Spleen (tissue), 11 donors: ENCODE measurements around the gene NUSAP1. TPM values are rescaled to one million over a fixed set of nuclear protein-coding genes. Genes with fewer than 3 reads are reported as not detected.

Source experiments
- DNase-seq: peaks from one replicate; pipeline ENCODE4 v3.0.0-alpha.2; 2020
- H3K27ac ChIP-seq, 8 donors: fragments of 200-600 bp; sonication (generic) in 7 of 8; 1 replicate in 4 of 8; 2 replicates in 4 of 8; pipeline versions ENCODE4 v1.5.0 to v1.8.0; 2016 to 2021; ENCODE audit warnings: inconsistent platforms in 4 of 8, mild to moderate bottlenecking in 4 of 8, moderate library complexity in 1 of 8
- H3K27me3 ChIP-seq, 7 donors: fragments of 200-600 bp; sonication (generic) in 6 of 7; replicated peaks in 1 of 7; 1 replicate in 4 of 7; 2 replicates in 3 of 7; pipeline versions ENCODE4 v1.5.0 to v1.8.0; 2016 to 2021; ENCODE audit warnings: inconsistent platforms in 3 of 7, mild to moderate bottlenecking in 1 of 7
- H3K36me3 ChIP-seq, 6 donors: fragments of 200-600 bp; sonication (generic) in 5 of 6; 1 replicate in 4 of 6; 2 replicates in 2 of 6; pipeline versions ENCODE4 v1.5.0 to v1.8.0; 2016 to 2021; ENCODE audit warnings: inconsistent platforms in 2 of 6
- H3K4me1 ChIP-seq, 6 donors: fragments of 200-600 bp; sonication (generic) in 5 of 6; 1 replicate in 3 of 6; 2 replicates in 3 of 6; pipeline versions ENCODE4 v1.5.0 to v1.8.0; 2016 to 2021; ENCODE audit warnings: inconsistent platforms in 3 of 6
- H3K4me3 ChIP-seq, 8 donors: fragments of 200-600 bp; sonication (generic) in 7 of 8; 1 replicate in 4 of 8; 2 replicates in 4 of 8; pipeline versions ENCODE4 v1.5.0 to v1.8.0; 2016 to 2021; ENCODE audit warnings: inconsistent platforms in 4 of 8, mild to moderate bottlenecking in 4 of 8, moderate library complexity in 2 of 8
- H3K9me3 ChIP-seq, 8 donors: fragments of 200-600 bp; sonication (generic) in 7 of 8; 1 replicate in 4 of 8; 2 replicates in 4 of 8; pipeline versions ENCODE4 v1.5.0 to v1.8.0; 2016 to 2021; ENCODE audit warnings: inconsistent platforms in 4 of 8
- POLR2A ChIP-seq, 3 donors: fragments of 450-650 bp; IDR thresholded peaks; one replicate each; pipeline ENCODE4 v1.5.1; 2017; ENCODE audit warnings: antibody characterized with exemption in 3 of 3, mild to moderate bottlenecking in 1 of 3
- POLR2AphosphoS5 ChIP-seq, 3 donors: sonication (generic); formaldehyde crosslinking; IDR thresholded peaks; one replicate each; pipeline ENCODE4 v1.5.1; 2017; ENCODE audit warnings: antibody characterized with exemption in 3 of 3
- WGBS, 5 donors: extraction: QIAGEN DNeasy Blood & Tissue Kit in 3 of 5; methylation state at CpG; one replicate each; pipeline versions ENCODE4 v1.1.5 to v1.1.7; 2013 to 2018; 5-methylcytosine and 5-hydroxymethylcytosine counted together
- intact Hi-C: fragments of 100-400 bp; cut with DNase I; formaldehyde crosslinking; loops from one replicate; pipeline ENCODE4 v1.15.0; 2023; ENCODE audit warnings: low total_unique reads
- polyA plus RNA-seq, 3 donors: library from polyadenylated mRNA; stranded (reverse); fragments of 200-250 nt; gene quantifications; one replicate each; pipeline ENCODE4 v1.2.1, GENCODE V29; 2013
- total RNA-seq, 7 donors: library from RNA; depleted of rRNA in 3 of 7; stranded (reverse); fragments of >200 nt in 3 of 7; fragmentation: NEBNext Ultra II Directional in 4 of 7; extraction: Animal tissue kit (Norgen Biotek cat#: 25700) in 4 of 7; gene quantifications; one replicate each; pipeline versions ENCODE4 v1.1.0 to v1.2.1, GENCODE V29; 2016 to 2021
- TF ChIP-seq, protein P1 (sequence below), 11 experiments: fragments of 200-600 bp in 7 of 11; fragments of 450-650 bp in 4 of 11; sonication (generic) in 4 of 11; IDR thresholded peaks in 8 of 11; conservative IDR thresholded peaks in 3 of 11; 1 replicate in 7 of 11; 2 replicates in 4 of 11; pipeline versions ENCODE4 v1.4.0 to v1.8.0; 2016 to 2021; ENCODE audit warnings: antibody characterized with exemption in 11 of 11, inconsistent platforms in 4 of 11, mild to moderate bottlenecking in 1 of 11
- donor health status: healthy with polysubstance abuse.
- donor health status: DM: no; HTN: no; CAD: no; lungs with moderate emphysema.
- donor health status: DM: no; HTN: no; CAD: no.
- donor health status: Bipolar disorder and iron deficiency.
- donor health status: healthy.
- donor health status: DM: no; HTN: no; CAD: no.
- donor health status: DM: yes; HTN: yes; CAD: no.

The NUSAP1 gene
- total and polyA plus RNA-seq, 10 donors, result 4.0 to 47.5 (median 17.3) TPM

DNA sequence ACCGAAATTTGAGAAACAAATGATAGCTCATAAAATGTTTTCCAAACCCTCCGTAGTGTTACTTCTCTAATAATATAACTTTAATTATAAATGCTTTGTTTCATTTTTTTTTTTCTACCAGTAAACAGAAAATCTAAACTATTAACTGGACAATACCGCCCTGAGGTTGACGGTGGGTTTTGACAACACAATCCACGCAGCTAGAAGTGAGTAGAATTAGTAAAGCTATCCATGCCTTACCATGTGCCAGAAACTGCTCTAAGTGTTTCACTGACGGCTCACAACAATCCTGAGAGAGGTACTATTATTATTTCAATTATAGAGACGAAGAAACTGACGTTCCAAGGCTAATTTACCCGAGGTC is 69.2 kb downstream of the NUSAP1 start:
- 7 to 11% (median 8%) methylated on average over 9 of the region's 9 CpGs for WGBS, 5 donors
- Histone ChIP-seq H3K36me3 (peaks cover 0 to 6% (median 0%) of the 10 kb centered on the region in 6 donors), H3K27ac (peak overlapping the region; percentile 88 to 96 (median 92)), H3K4me3 (peak overlapping the region; percentile 55 to 93 (median 71)), H3K4me1 (peaks cover 10 to 53% (median 22%) of the 10 kb centered on the region in 6 donors), H3K9me3 (no peaks in the 10 kb centered on the region), H3K27me3 (no peaks in the 10 kb centered on the region)
- TF ChIP-seq POLR2AphosphoS5 (IDR thresholded peaks at IDR 0.05), result no peak
- TF ChIP-seq, protein P1, sequence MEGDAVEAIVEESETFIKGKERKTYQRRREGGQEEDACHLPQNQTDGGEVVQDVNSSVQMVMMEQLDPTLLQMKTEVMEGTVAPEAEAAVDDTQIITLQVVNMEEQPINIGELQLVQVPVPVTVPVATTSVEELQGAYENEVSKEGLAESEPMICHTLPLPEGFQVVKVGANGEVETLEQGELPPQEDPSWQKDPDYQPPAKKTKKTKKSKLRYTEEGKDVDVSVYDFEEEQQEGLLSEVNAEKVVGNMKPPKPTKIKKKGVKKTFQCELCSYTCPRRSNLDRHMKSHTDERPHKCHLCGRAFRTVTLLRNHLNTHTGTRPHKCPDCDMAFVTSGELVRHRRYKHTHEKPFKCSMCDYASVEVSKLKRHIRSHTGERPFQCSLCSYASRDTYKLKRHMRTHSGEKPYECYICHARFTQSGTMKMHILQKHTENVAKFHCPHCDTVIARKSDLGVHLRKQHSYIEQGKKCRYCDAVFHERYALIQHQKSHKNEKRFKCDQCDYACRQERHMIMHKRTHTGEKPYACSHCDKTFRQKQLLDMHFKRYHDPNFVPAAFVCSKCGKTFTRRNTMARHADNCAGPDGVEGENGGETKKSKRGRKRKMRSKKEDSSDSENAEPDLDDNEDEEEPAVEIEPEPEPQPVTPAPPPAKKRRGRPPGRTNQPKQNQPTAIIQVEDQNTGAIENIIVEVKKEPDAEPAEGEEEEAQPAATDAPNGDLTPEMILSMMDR (IDR thresholded peaks at IDR 0.05 in 8 of 11, conservative IDR thresholded peaks at IDR 0.05 in 3 of 11), result no peak
- TF ChIP-seq POLR2A (IDR thresholded peaks at IDR 0.05), result no peak
- DNase-seq, result no peak
- intact Hi-C loops, result no loop called here

DNA sequence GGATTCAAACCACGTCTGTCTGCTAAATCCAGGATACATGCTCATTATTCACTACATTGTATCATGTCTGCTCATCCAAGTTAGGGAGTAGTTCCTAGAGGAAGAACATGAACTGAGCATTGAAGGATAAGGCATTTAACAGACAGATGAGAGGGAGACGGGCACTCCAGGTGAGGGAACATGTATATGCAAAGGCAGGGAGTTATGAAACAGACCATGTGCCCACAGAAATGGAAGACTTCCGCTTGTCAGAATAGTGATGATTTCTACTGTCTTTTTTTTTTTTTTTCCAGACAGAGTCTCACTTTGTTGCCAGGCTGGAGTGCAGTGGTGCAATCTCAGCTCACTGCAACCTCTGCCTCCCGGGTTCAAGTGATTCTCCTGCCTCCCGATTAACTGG is 74.7 kb downstream of the NUSAP1 start:
- TF ChIP-seq, protein P1 (IDR thresholded peaks at IDR 0.05 in 8 of 11, conservative IDR thresholded peaks at IDR 0.05 in 3 of 11), result no peak
- TF ChIP-seq POLR2A (IDR thresholded peaks at IDR 0.05) (no peak), POLR2AphosphoS5 (IDR thresholded peaks at IDR 0.05) (no peak)
- peak overlapping the region in 5 of 8 donors; percentile 43 to 91 (median 73) for H3K27ac ChIP-seq
- H3K9me3 ChIP-seq, result no peaks in the 10 kb centered on the region
- intact Hi-C loops, result no loop called here
- no peaks in the 10 kb centered on the region for H3K36me3 ChIP-seq
- peak overlapping the region in 1 of 8 donors; percentile 26 for H3K4me3 ChIP-seq
- 59 to 90% (median 77%) methylated on average over 5 of the region's 5 CpGs for WGBS, 5 donors
- H3K4me1 ChIP-seq, result peaks cover 3 to 53% (median 14%) of the 10 kb centered on the region in 6 donors
- no peak for DNase-seq
- no peaks in the 10 kb centered on the region for H3K27me3 ChIP-seq

DNA sequence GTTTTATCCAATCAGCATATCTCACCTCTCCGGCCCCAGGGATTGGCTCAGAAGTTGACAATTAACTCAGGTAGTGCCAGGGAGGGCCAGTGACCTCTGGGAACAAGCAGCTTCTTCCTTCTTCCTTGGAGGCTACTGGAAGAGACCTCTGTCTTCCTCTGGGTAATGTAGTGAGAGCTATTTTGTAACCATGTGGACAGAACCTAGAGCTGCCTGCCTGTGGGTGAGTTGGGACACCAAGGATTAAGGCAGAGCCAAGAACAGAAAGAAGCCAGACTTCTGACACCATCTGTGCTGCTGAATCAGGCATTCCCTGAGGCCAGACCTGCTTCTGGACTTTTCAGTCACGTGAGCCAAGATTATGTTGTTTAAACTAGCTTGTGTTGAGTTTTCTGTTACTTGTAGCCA is 75.6 kb downstream of the NUSAP1 start:
- H3K9me3 ChIP-seq, result no peaks in the 10 kb centered on the region
- no peaks in the 10 kb centered on the region for H3K27me3 ChIP-seq
- H3K4me1 ChIP-seq, result peaks cover 0 to 48% (median 9%) of the 10 kb centered on the region in 6 donors
- TF ChIP-seq, protein P1 (IDR thresholded peaks at IDR 0.05 in 8 of 11, conservative IDR thresholded peaks at IDR 0.05 in 3 of 11), result no peak
- TF ChIP-seq POLR2AphosphoS5 (IDR thresholded peaks at IDR 0.05), result no peak
- TF ChIP-seq POLR2A (IDR thresholded peaks at IDR 0.05), result no peak
- H3K4me3 ChIP-seq, result peak overlapping the region in 1 of 8 donors; percentile 7
- intact Hi-C loops, result no loop called here
- peak overlapping the region in 6 of 8 donors; percentile 6 to 91 (median 58) for H3K27ac ChIP-seq
- WGBS, 5 donors, result 74 to 91% (median 88%) methylated on average over 2 of the region's 2 CpGs
- DNase-seq, result no peak
- no peaks in the 10 kb centered on the region for H3K36me3 ChIP-seq

DNA sequence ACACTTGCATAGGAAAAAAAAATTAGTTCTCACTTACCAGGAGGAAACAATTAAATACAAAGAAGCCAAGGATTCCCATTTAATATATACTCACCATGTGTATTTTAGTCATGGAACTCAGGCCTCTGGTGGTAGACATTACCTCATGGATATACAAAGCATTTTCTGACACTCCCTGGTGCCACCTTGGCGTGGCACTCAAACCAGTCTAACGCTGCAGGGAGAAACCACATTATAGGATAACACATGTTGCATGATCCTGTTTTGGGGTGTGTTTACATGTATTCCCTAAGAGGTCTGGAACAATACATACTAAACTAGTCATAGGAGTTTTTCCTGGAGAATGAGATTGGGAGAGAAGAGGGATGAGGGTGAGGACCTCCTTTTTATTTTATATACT is 78.3 kb downstream of the NUSAP1 start:
- Histone ChIP-seq H3K4me3 (no peak overlapping the region), H3K9me3 (no peaks in the 10 kb centered on the region), H3K27ac (peak overlapping the region in 1 of 8 donors; percentile 91), H3K4me1 (peaks cover 0 to 35% (median 16%) of the 10 kb centered on the region in 6 donors), H3K36me3 (no peaks in the 10 kb centered on the region), H3K27me3 (no peaks in the 10 kb centered on the region)
- no peak for TF ChIP-seq POLR2AphosphoS5 (IDR thresholded peaks at IDR 0.05)
- TF ChIP-seq POLR2A (IDR thresholded peaks at IDR 0.05), result no peak
- TF ChIP-seq, protein P1 (IDR thresholded peaks at IDR 0.05 in 8 of 11, conservative IDR thresholded peaks at IDR 0.05 in 3 of 11), result no peak
- 76 to 89% (median 79%) methylated on average over 2 of the region's 2 CpGs for WGBS, 5 donors
- no peak for DNase-seq
- intact Hi-C loops, result no loop called here
